ENCODE results near the gene PIGN.

The PIGN gene

DNA sequence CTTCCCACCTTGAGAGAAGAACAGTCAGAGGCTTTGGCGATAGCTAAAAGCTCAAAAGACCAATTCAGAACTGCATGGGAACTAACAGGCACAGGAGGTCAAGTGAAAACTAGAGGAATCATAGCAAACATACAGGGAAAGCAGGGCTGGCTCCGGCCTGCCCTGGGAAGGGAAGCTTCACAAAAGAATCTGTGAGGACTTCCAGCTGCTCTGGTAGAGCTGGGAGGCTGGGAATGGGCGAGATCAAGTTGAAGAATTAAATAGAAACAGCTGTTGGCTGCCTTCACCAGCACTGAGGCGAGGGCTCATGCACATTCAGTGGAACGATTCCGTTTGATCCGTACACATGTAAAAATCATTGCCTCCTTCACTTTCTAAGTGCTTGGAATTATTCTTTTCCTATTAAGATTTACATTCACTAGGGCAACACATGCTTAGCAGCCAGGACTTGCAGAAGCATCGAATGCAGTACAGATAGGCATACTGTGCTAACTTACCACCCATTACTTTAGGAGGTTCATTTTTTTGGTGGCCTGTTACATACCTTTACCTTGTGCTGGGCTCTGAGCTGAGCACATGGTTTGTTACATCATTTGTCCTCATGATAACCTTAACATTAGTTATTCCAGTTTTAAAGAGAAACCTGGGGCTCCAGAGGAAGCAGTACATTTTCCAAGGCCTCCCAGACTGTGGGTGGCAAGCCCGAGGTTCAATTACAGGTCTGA is 168.7 kb downstream of the PIGN start:
- Mint-ChIP-seq H3K27me3 (peaks cover 3 to 11% of the 10 kb centered on the region in 2 donors), H3K36me3 (no peaks in the 10 kb centered on the region), H3K9me3 (no peaks in the 10 kb centered on the region), H3K4me3 (no peak overlapping the region), H3K4me1 (no peaks in the 10 kb centered on the region), H3K27ac (no peak overlapping the region)
- ATAC-seq (replicated peaks) (no peak), DNase-seq (no peak)

DNA sequence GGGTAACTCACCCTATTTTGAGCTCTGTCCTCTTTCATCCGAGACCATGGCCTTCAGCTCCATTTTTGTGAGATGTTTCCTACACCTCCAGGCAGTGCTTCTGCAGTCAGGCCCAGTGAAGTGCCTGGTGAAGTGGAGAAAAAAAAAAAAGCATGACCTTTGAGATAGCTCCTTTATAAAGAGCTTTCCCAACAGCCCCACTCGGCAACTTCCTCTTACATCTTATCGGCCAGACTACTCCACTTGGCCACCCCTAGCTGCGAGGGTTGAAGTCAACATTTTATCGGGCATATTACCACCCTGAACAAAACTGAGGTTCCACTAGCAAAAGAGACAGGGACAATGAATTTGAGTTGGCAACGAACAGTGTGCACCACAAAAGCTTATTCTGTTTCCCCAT is 169.2 kb downstream of the PIGN start:
- Mint-ChIP-seq H3K36me3 (no peaks in the 10 kb centered on the region), H3K27me3 (peaks cover 0 to 9% of the 10 kb centered on the region in 2 donors), H3K9me3 (no peaks in the 10 kb centered on the region), H3K4me3 (no peak overlapping the region), H3K4me1 (no peaks in the 10 kb centered on the region), H3K27ac (no peak overlapping the region)
- ATAC-seq (replicated peaks) (no peak), DNase-seq (no peak)

DNA sequence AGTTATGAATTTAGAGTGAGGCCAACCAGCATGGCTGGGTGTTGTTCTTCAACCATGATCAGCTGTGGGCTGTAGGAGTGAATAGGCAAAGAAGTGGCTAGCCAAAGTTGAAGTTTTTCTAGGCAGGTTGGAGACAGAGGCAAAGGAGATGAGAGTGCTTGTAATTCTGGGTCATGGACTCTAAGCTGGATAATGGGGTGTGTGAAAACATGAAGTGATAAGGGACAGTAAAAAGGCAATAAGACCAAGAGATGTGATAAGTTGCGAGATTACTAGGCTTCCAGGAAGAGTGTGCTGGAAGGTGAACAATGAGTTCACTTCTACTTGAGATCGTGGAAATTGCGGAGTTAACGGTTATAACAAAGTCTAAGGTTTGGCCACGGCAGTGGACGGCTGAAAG is 175.4 kb downstream of the PIGN start:
- Mint-ChIP-seq H3K27me3 (peaks cover 17 to 18% of the 10 kb centered on the region in 2 donors), H3K9me3 (peaks cover 0 to 4% of the 10 kb centered on the region in 2 donors)
- no peak for ATAC-seq (replicated peaks)

DNA sequence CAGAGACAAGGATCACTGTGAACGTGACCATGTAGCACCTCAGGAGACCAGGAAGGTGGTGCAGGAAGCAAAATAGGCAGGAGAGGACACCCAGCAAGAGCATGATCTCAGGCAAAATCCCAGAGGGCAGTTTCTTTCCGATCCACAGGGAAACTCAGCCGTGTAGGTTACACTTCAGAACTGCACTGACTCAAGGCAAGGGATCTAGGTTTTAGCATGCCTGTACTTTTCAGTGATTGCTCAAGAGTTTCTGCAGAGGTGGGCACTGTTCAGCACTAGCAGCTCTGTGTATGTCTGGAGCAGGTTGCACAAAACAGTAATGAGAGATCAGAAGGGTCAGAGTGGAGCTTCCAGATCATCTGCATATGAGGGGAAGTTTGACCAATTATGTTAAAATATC is 177.3 kb downstream of the PIGN start:
- peaks cover 0 to 3% of the 10 kb centered on the region in 2 donors for H3K36me3 Mint-ChIP-seq
- H3K27me3 Mint-ChIP-seq = peaks cover 17 to 18% of the 10 kb centered on the region in 2 donors
- H3K4me1 Mint-ChIP-seq = no peaks in the 10 kb centered on the region
- peaks cover 4 to 13% of the 10 kb centered on the region in 2 donors for H3K9me3 Mint-ChIP-seq
- no peak for DNase-seq
- ATAC-seq (replicated peaks) = no peak
- H3K27ac Mint-ChIP-seq = no peak overlapping the region
- no peak overlapping the region for H3K4me3 Mint-ChIP-seq

More for the DNA sequence above, 175.4 kb downstream of the PIGN start:
- no peak overlapping the region for H3K27ac Mint-ChIP-seq
- no peaks in the 10 kb centered on the region for H3K36me3 Mint-ChIP-seq
- H3K4me3 Mint-ChIP-seq = no peak overlapping the region
- no peaks in the 10 kb centered on the region for H3K4me1 Mint-ChIP-seq
- DNase-seq = no peak

DNA sequence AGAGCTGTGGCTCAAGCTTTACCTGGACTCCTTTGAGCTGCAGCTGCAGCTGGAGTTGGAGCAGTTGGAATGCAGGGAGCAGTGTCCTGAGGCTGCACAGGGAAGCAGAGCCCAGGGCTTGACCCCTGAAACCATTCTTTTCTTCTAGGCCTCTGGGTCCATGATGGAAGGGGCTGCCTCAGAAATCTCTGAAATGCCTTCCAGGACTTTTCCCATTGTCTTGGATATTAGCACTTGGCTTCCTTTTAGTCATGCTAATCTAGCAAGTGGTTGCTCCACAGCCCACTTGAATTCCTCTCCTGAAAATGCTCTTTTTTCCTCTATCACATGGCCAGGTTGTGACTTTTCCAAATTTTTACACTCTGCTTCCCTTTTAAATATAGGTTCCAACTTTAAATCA is 185.5 kb downstream of the PIGN start:
- Mint-ChIP-seq H3K36me3 (peaks cover 0 to 3% of the 10 kb centered on the region in 2 donors), H3K27ac (no peak overlapping the region), H3K4me3 (no peak overlapping the region), H3K4me1 (no peaks in the 10 kb centered on the region), H3K9me3 (peaks cover 14 to 32% of the 10 kb centered on the region in 2 donors), H3K27me3 (peaks cover 16 to 19% of the 10 kb centered on the region in 2 donors)
- DNase-seq (no peak), ATAC-seq (replicated peaks) (no peak)

DNA sequence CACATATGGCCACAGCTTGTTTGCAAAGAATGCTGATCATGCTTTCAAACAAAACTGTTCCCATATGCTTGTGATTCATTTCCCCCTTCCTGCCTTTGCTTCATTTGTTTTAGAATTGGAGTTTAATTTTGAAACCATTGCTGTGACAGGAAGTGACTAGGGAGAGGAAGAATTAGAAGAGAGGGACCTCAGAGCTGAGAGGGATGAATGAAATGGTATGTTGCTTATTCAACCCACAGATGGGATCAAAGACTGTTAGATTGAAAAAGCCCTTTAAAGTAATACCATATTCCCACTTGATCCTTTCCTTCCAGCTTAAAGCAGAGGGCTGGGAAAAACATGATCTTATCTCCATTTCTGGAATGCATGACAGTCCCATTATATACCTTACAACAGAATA is 187.9 kb downstream of the PIGN start:
- ATAC-seq (replicated peaks) (no peak), DNase-seq (no peak)
- peaks cover 12 to 19% of the 10 kb centered on the region in 2 donors for H3K27me3 Mint-ChIP-seq
- H3K9me3 Mint-ChIP-seq = peaks cover 6 to 20% of the 10 kb centered on the region in 2 donors
- H3K4me1 Mint-ChIP-seq = no peaks in the 10 kb centered on the region
- no peak overlapping the region for H3K4me3 Mint-ChIP-seq
- H3K36me3 Mint-ChIP-seq = no peaks in the 10 kb centered on the region
- H3K27ac Mint-ChIP-seq = no peak overlapping the region

DNA sequence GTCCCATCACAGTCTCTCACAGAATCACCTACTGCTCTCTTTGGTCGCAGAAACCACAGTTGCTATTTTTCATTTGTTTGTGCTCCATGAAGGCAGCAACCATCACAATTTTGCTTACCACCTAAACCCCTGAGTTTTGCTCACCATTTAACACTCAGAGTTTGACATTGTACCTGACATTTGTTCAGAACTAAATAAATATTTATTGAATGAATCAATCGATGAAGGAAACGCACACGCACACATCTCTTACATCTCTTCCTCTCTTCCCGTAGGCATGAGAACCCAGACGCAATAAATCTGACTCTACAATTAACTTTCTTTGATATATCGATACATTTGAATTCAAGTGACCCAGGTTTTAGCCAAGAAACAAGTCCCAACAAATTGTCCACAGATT is 188.5 kb downstream of the PIGN start:
- DNase-seq (no peak), ATAC-seq (replicated peaks) (no peak)
- H3K9me3 Mint-ChIP-seq = peaks cover 6 to 20% of the 10 kb centered on the region in 2 donors
- H3K36me3 Mint-ChIP-seq = no peaks in the 10 kb centered on the region
- no peak overlapping the region for H3K4me3 Mint-ChIP-seq
- H3K27me3 Mint-ChIP-seq = peaks cover 12 to 19% of the 10 kb centered on the region in 2 donors
- no peaks in the 10 kb centered on the region for H3K4me1 Mint-ChIP-seq
- no peak overlapping the region for H3K27ac Mint-ChIP-seq

DNA sequence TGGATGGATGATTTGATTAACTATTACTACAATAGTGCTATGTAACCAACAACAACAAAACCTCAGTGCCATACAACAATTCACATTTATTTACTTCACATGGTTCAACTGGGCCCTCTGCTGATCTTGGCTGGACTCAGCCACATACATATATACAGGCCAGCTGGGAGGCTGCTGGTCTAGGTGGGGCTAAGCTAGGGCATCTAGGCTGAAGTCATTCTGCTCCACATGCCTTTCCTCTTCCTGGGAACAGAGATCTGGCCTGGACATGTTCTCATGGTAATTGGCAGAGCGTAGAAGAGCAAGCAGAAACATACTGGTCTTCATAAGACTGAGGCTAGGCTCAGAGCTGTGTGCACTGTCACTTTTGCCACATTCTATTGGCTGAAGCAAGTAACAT is 191.2 kb downstream of the PIGN start:
- Mint-ChIP-seq H3K4me3 (no peak overlapping the region), H3K27ac (no peak overlapping the region), H3K9me3 (peaks cover 6 to 11% of the 10 kb centered on the region in 2 donors), H3K36me3 (no peaks in the 10 kb centered on the region), H3K27me3 (peaks cover 15 to 19% of the 10 kb centered on the region in 2 donors), H3K4me1 (no peaks in the 10 kb centered on the region)
- ATAC-seq (replicated peaks) (no peak), DNase-seq (no peak)

DNA sequence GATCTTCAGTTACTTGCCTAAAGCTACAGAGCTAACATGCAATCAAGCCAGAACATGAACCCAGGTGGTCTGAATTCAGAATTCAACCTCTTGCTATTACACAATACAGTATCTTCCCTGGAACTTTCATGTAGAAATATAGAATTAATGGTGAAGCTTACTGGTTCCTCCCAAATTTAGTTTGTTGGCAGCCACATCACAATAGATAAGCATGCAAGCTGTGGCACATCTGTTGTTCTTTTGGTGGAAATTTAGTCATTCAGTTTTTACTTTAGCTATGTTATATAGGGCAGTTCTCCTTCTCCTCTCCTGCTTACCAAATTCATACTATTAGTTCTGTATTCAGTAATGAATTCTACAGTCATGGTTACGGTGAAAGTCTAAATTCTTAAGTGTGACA is 193.0 kb downstream of the PIGN start:
- no peaks in the 10 kb centered on the region for H3K36me3 Mint-ChIP-seq
- H3K27me3 Mint-ChIP-seq = peaks cover 15 to 19% of the 10 kb centered on the region in 2 donors
- peaks cover 0 to 1% of the 10 kb centered on the region in 2 donors for H3K9me3 Mint-ChIP-seq
- ATAC-seq (replicated peaks) (no peak), DNase-seq (no peak)
- H3K4me3 Mint-ChIP-seq = no peak overlapping the region
- no peaks in the 10 kb centered on the region for H3K4me1 Mint-ChIP-seq
- H3K27ac Mint-ChIP-seq = no peak overlapping the region

DNA sequence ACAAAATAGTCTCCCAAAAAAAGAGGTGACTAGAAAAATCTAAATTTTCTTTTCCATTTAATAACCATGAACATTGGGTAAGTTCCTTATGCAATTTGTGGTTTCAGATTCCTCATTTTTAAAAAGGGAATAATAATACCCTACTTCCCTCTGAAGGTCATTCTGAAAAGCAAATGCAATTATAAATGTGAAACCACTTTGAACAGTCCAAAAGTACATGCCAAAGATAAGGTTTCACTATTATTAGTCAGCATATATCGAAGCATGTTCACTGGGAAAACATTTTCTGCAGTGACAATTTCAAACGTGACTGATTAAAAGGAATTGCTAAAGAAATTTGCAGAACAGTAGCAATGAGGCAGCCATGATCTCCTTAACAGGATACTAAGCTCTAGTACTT is 193.9 kb downstream of the PIGN start:
- no peak for DNase-seq

DNA sequence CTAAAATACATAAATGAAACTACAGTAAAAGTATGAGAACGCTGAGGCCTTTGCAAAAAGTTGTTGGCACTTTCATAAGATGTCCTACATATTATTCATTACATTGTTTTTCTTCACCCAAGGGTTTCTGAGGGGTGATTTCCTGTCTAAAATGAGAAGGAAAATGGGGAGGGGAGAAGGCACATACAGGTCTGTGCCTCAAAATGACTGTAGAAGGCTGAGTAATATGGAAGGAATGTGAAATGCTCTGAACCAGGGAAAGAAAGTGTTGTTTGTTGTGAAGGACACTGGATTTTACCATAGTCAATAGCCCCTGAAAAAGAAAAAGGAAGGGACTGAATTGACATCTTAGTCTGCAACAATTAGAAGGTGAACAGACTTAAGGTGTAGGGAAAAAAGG is 194.6 kb downstream of the PIGN start:
- ATAC-seq (replicated peaks) = no peak
- no peak overlapping the region for H3K4me3 Mint-ChIP-seq
- no peak for DNase-seq
- no peaks in the 10 kb centered on the region for H3K4me1 Mint-ChIP-seq
- H3K27ac Mint-ChIP-seq = no peak overlapping the region
- no peaks in the 10 kb centered on the region for H3K9me3 Mint-ChIP-seq
- H3K36me3 Mint-ChIP-seq = no peaks in the 10 kb centered on the region
- H3K27me3 Mint-ChIP-seq = peaks cover 12 to 14% of the 10 kb centered on the region in 2 donors

More for the DNA sequence above, 193.9 kb downstream of the PIGN start:
- Mint-ChIP-seq H3K36me3 (no peaks in the 10 kb centered on the region), H3K27me3 (peaks cover 15 to 16% of the 10 kb centered on the region in 2 donors), H3K27ac (no peak overlapping the region), H3K4me1 (no peaks in the 10 kb centered on the region), H3K9me3 (no peaks in the 10 kb centered on the region), H3K4me3 (no peak overlapping the region)
- ATAC-seq (replicated peaks) = no peak

DNA sequence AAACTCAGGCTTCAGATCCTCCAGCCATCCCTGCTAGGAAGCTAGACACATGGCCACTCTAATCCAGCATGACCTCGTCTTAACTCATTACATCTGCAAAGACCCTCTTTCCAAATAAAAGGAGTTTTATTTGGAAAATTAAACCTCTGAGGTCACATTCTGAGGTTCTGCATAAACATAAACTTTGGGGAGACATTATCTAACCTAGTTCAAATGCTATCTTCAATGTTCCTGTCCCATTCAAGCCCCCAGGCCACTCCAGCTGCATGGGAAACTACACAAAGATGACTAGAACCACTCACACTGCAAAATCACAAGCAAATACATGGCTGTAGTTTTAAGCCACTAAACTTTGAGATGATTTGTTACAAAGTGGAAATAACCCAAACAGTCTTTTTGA is 195.0 kb downstream of the PIGN start:
- DNase-seq = no peak
- H3K36me3 Mint-ChIP-seq = no peaks in the 10 kb centered on the region
- H3K4me1 Mint-ChIP-seq = no peaks in the 10 kb centered on the region
- no peak overlapping the region for H3K27ac Mint-ChIP-seq
- H3K27me3 Mint-ChIP-seq = peaks cover 8 to 9% of the 10 kb centered on the region in 2 donors
- no peaks in the 10 kb centered on the region for H3K9me3 Mint-ChIP-seq
- ATAC-seq (replicated peaks) = no peak
- H3K4me3 Mint-ChIP-seq = no peak overlapping the region

DNA sequence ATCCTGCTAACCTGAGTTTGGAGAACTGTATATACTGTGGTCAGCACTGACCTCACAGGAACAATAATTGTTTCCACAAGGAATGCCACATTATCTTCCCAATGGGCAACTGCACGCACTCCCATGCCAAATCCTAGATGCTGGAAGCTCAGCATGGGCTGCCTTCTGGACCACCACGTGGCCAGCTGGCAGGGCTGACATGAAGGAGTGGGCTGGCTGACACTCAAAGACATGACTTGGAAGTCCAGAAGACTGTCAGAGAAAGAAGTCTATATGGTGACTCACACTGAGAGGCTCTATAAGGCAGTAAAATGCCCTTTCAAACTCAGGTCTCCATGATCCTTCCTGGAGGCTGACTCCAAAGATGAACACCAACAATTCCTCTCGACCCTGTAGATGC is 195.7 kb downstream of the PIGN start:
- DNase-seq = no peak
- Mint-ChIP-seq H3K27me3 (peaks cover 5 to 8% of the 10 kb centered on the region in 2 donors), H3K27ac (no peak overlapping the region), H3K4me1 (no peaks in the 10 kb centered on the region), H3K9me3 (no peaks in the 10 kb centered on the region), H3K36me3 (no peaks in the 10 kb centered on the region), H3K4me3 (no peak overlapping the region)
- ATAC-seq (replicated peaks) = no peak

All from stimulated activated naive B cell treated with anti-CD40 and anti-IgM and Interleukin-4, amounts not matched to agents 10 μg/mL and 1 μg/mL and 100 μg/mL, for 72 hours (primary cell).